GM21390 (cell line): ENCODE data around the gene SCARF2.

Experiments
- ATAC-seq: cut with Tn5 transposase; IDR thresholded peaks from one replicate; pipeline ENCODE4 v1.9.1; 2021; ENCODE audit not compliant: unreplicated experiment

Gene SCARF2

DNA sequence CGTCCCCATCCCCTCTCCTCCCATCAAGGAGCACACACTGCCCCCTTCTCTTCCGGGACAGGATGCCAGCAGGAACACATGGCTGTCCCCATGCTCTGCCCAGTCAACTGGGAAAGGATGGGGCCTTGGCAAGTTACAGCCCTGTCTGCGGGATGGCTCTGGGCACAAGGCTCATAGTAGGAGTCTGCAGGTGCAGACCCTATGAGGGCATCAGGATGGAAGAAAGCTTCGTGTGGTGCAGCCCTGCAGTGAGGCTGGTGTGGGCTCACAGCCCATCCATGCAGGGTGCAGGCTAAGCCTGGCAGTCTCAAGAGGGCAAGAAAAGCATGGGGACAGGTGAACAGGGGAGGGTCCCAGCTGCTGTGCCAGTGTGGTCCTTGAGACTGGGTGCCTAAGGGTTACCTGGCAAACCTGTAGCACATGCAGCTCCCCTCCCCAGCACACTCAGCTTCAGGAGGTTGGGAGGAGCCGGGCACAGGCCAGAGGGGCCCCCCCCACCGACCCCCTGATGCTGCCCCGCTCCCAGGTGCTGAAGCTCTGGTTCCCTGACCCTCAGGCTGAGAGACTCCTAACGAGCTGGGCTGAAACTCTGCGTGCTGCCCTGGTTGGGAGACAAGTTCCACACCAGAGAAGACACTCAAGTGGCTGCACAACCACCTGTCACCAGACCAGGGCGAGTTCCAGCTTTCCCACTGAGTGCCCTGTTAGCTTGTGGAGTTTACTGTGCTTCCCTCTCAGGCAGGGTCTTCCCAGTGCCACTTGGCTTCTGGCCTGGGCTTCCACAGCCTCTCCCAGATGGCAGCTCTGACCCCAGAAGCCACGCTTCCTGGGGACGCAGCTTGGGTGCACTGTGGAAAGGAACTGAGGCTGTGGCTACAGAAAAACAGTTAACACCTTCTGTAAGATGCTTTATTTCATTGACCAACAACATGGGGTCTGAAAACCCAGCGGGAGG lies 3.3 kb upstream of the SCARF2 start:
- no peak for ATAC-seq

DNA sequence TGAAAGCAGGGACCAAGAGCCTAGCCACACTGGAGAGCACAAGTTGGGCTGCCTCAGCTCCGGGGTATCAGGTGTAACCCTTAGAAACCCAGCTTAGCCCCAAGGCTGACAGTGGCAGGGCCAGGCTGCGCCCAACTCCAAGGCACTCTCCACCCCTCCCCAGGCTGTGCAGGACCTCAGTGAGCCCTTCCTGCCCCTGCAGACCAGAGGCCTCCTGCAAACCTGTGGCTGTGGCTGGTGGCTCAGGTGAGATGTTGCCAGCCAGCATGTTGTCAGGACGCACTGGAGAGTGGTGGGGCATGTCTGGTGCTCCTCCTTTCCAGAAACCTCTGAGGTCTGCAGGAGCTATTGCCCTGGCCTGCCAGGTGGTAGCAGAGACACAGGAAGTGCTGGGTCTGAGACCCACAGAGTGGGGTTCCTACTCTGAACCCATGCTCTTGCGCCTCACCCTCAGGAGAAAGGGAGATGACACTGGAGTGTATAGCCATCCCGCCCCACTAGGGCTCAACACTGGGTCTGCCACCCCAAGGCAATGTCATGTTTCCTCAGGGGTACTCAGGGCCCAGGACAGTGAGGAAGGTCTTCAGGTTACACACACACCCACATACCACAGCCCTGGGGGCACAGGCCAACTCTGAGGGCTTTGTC lies 2.4 kb upstream of the SCARF2 start:
- ATAC-seq, result no peak

DNA sequence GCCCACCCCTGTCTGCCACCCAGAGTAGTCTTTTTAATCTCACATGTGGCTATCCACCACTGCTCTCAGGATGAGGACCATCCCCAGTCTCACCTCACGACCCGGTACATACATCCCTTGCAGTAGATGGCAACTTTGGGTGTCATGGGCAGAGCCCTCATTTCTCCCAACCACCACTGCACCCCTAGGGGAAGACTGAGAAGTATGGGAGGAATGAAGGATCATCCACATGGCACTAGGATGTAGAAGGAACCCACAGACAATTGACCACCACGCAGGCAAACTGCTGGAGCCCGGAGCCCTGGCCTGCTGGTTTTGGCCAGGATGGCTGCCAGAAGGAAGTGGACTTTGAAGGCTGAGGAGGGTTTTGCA lies 1.9 kb upstream of the SCARF2 start:
- ATAC-seq, result no peak

DNA sequence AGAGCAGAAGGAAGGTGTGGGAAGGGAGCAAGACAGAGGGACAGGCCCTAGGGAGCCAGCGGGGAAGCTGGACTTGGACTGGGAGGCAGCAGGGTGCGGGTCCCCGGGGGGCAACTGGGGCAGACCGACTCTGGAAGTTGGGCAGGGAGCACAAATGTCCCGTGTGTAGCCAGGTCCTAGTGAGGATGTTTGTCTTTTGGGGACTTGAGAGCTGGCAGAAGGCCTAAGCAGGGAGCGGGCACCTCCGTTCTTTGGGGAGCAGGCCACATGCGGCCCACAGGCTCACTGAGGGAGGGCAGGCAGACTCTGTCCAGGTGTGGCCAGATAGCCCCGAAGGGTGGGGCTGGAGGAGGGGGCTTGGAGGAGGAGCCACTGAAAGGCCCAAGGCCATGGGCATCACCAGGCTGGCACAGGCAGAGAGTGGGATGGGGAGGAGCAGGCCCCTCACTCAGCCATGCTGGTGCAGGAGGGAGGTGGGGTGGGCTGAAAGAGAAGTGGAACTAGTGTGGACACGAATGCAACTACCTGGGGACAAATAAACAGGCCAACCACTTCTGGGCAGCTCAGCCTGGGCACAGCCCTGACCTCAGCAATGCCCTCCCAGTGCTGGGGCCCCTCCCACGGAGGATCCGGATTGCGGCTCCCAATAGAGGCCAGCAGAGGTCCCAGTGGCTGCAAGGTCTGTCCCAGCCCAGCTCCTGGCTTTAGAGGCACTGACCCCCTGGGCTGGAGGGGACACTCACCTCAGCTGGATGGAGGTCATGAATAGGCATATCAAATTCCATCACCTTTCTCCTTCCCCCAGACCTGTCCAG lies 1.3 kb upstream of the SCARF2 start:
- ATAC-seq, result no peak

DNA sequence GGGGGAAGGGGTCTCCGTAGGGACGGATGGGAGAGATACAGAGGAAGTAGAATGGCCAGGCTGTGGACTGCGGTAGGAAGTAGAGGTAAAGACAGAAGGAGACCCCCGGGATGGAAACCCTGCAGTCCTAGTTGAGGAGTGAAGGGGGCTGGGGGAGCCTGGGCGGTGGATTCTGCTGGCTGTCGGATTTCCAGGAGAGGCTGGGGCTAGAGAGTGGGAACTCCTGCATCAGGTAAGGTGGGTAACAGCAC lies 727 bp upstream of the SCARF2 start:
- no peak for ATAC-seq

DNA sequence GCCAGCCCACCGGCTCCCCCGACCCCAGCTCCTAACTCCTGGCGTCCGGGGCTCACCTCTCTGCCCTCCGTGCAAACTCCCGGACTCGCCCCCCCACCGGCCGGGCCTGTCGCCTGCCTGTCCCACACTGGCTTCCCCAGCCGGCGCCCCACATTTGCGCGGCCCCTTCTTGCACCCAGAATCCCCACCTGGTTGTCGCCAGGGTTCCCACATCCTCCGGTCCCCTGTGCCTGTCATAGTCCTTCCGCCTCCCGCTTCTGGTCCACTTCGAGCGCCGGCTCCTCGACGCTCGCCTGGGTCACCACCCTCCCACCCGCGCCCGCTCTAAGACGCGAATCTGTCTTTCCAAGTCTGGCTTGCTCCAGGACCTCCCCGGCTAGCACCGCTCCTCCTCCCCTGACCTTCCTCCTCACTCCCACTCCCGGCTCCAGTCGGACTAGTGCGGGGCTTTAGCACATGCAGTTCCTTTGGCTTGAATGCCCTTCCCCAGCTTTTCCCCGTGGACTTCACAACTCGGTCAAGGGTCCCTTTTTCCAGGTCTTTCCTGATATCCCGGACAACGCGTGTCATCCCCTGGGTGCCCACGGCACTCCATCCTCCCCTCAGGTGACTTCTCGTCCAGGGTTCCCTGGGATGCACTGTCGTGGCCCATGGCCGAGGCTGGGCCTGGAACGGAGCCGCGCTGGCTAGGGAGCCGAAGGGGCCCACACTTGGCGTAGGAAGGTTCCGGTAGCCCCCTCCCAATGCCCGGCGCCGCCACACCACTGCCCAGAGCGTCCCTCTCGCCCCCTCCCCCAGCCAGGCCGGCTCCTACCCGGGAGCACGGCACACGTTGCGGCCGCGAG lies 635 bp downstream of the SCARF2 start:
- no peak for ATAC-seq

DNA sequence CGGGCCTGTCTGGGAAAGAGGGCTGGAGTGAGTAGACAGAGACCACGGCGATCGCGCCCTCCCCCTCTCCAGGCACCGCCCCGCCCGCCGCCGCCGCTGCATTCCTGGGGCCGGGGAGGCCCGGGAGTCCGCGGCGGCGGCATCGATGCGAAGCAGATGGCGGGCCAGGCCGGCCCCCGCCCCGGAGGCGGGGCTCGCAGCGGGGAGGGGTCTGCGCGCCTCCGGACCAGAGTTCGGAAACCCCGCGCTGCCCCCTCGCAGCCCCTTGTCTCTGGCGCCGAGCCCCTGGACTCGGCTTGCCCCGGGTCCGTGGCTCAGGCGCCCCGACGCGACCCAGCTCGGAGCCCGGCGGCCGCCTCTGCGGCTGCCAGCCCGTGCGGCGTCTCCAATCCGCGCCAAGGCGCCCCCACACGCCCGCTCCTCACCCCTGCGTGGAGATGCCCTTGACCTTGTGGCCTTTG lies 1.3 kb downstream of the SCARF2 start:
- no peak for ATAC-seq

DNA sequence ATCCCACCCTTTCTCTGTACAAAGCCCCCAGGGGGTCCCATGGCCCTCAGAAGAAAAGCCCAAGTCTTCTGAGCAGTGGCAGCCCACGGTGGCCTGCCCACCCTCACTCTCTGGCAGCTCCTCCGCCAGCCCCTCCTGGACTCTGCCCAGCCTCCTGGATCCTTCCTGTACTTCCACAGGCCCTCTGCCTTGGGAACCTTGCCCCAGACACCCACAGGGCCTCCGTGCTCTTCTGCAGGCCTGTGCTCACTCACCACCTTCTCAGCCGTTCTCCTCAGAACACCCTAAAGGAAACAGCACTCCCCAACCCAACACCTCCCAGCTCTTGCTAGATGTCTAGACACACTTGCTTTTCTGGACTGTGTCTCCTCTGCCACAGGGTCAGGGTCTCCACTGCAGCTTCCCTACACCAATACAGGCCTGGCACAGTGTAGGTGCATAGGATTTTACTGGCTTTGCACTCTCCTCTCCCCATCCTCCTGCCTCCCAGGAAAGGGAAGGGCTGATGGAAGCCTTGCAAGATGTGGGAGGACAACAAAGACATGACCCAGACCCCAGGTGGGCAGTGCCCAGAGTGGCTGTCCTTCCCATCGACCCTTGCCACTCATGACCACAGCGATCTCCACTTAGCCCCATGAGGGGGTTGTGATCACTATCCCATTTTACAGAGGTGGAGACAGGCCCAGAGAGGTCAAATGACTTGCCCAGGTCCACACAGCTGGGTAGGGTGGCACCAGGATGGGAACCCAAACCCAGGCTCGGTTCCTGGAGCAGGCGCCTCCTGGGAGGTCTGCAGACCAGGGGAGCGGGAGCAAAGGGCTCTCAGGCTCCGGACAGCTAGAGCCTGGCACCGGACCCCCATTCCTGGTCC lies 2.0 kb downstream of the SCARF2 start:
- no peak for ATAC-seq

DNA sequence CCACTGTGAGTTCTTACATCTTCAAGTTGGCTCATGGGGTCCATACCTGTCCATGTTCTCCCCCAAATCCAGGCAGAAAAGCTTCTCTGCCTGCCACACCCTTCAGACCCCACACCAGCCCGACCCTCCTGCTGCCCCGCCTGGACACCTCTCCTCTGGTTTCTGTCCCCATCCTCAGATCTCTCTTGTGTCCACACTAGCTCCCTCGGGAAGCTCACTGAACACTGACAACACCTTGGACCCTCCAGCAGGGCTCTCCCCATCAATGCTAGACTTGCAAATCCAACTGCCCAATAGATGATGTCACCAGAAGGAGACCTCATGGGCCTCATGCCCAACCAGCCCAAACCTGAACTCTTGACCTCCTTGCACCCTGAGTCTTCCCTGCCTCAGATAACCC lies 2.9 kb downstream of the SCARF2 start:
- no peak for ATAC-seq

DNA sequence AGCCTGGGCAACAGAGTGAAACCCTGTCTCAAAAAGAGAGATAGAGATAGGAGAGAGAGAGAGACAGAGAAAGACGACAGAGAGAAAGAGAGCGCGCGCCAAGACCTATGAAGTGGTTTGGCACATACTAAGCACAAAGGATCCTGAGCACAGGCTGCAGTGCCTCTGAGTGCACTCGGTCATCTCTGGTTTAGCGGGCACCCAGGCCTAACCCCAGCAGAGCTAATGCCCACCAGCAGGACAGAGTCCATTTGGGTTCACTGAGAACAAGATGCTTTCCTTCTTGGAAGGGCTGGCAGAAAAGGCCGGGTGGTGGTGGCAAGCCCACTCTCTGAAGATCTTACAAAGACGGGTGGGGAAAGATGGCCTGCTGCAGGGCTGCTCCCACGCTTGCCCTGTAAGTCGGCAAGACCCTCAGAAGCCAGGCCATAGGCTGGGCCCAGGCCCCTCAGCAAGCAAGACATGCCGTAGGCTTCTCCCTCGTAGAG lies 3.3 kb downstream of the SCARF2 start:
- no peak for ATAC-seq

DNA sequence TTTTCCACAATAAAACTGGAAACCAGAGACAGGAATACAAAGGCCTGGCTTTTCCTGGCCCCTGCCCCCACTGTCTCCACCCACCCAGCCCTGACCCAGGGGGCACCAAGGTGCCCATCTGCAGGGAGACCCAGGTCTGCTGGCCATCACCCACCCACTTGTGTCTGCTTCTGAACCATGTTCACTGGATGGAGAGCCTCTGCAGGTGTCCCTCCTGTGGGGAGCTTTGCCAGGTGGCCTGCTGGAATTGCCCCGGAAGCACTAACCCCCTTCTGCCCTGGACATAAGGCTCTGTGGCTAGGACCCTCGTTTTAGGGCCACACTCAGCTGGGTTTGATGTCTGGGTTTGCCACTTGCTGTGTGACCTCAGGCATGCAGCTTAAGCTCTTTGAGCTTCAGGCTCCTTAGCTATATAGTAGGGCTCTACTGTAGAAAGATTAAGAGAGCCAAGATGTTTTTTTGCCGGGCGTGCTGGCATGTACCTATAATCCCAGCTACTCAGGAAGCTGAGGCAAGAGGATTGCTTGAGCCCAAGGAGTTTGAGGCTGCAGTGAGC lies 3.9 kb downstream of the SCARF2 start:
- no peak for ATAC-seq

DNA sequence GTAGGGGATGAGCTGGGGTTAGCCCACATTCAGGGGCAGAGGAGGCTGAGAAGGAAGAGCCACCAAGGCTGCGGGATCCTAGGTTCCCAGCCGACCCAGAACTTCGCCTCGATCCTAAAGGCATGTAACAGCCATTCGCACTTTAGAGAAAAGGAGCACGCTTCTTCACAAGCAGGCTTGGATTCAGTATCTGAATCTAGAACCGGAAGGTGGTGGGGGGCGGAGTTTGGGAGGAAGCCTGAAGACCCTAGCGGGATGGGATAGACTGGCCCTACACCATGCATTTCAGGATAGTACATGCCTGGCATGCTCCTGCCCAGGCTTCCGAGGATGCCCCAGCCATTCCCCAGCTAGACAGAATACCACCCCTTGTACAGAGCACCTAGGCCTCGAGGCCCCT lies 4.4 kb downstream of the SCARF2 start:
- ATAC-seq, result no peak

DNA sequence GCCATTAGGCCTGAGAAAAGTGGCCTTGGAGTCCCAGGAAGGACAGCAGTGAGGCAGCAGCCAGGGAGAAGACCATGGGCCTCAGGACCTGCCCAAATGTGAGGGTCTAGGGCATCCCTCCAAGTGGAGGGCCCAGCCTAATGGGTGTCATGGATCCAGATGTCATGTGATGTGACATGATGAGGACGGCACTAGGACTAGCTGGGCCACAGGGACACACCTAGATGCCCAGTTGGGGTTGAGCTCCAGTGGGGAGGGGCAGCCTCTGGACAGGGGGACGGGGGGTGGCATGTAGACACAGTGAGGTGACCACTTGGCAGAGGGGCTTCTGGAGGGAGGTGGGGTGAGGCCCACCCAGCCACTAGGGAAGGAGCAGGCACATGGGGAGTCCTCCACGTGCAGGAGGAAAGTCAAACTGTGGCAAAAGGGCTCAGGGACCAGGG lies 5.4 kb downstream of the SCARF2 start:
- no peak for ATAC-seq

DNA sequence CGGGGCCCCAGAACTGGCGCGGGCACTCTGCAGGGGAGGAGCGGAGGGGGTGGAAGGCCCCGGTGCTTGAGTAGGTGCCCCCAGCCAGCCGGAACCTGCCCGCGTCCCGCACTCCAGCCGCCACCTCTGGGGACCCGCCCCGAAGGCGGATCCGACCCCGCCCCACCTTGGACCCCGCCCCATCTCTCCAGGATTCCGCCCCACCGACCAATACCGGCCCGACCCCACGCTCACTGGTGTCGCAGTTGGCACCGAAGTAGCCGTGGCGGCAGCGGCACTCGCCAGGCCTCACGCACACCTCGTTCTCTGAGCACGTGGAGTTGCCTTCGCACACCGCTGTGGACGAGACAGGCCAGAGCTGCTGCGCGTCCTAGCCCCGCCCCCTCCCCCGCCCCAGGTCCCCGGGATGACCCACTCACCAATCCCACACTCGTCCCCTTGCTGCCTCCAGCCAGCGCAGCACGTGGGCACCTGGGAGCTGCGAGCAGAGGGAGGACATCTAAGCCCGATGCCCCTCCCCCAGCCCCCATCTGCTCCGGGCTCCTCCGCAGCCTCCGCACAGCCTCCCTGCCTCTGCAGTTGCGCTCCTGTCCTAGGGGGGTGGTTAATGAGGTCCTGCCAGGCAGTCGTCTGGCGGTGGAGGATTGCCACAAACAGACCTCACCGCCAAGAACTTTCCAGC lies 6.0 kb downstream of the SCARF2 start:
- ATAC-seq, result no peak

DNA sequence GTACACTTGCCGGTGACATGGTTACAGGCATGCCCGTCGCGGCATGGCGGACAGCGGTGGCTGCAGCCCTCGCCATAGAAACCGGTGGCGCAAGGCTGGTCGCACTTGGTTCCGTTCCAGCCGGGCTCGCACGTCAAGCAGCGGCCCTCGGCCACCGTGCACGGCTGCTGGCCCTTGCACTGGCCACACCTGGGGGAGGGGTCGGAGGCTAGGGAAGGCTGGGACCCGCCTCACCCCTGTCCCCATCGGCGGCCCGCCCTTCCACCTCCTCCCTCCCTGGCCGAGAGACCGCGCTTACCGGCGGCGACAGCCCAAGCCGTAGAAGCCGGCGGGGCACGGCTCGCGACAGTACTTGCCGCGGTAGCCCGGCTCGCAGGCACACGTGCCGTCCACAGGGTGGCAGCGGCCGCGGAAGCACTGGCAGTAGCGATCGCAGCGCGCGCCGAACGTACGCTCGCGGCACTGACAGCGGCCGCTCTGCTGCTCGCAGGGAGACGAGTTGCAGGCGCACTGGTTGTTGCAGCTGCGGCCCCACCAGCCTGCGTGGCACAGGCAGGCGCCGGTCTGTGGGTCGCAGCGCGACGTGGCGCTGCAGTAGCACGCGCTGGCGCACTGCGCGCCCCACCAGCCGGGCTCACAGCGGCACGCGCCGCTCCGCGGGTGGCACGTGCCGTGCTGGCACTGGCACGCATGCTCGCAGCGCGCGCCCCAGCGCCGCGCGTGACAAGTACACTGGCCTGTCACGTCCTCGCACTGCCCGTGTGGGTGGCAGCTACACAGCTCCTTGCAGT lies 6.7 kb downstream of the SCARF2 start:
- ATAC-seq, result no peak

DNA sequence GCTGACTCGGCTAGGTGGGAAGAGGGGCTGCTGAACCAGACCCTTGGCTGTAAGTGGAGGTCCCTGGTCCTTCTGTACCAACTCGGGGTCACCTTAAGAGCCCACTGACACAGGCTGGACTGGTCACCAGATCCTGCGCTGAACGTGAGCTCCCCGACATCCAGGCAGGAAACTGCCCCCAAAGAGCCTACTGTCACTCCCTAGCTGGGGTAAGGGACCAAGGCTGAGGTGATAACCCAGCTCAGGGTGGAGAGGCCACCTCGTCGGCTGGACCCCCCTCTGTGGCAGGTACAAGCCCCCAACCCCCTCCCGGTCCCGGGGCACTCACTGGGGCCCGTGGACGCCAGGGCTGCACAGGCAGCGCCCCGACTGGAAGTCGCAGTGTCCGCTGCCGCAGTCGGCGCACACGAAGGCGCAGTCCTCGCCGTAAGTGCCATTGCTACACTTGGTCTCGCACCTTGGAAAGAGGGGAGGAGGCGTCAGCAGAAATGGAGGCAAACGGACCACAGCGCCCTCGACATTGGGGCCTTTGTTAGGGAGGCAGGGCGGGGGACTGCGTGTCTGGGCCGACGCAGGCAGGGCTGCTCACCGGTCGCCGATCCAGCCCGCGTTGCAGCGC lies 7.4 kb downstream of the SCARF2 start:
- no peak for ATAC-seq

DNA sequence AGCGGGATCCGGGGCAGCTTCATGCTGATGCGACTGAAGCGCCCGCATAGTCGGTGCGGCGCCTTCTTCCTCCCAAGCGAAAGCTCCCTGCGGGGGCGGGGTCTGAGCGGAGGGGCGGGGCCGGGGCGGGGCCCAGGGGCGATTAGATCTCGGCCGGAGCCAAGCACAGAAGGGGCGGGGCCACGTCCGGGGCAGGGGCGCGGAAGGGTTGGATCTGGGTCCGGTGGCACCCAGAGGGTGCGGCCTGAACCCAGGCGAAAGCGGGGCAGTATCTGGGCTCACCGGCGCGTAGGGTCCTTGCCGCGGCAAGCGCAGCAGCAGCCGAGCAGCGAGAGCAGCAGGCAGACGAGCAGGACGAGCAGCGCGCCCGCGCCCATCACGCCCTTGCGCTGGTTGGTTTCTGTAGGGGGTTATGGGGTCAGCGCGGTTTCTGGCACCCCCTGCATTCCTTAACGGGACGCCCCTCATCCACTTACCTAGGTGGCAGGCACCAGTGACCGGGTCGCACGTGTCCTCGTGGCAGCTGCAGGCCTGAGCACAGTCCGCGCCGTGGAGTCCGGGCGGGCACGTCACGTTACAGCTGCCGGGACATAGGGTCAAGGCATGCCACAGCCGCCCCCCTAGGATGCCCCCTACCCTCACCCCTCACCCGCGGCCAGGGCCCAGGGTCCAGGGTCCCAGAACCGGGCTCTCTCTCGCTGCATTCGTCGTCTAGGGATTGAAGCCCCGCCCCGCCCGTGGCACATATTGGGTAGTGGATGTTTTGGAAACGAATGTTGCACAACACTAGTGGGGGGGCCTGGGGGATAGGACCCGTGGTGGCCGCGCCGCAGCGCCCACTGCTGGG lies 8.1 kb downstream of the SCARF2 start:
- ATAC-seq, result no peak
